ENCODE measurements around the gene CCDC170. TPM values are rescaled to one million over a fixed set of nuclear protein-coding genes. Genes with fewer than 3 reads are reported as not detected.

Gene CCDC170
- polyA plus RNA-seq, 1 donor from 2014 or later = 0.15 TPM

GRCh38 chr6:151551223-151551857 lies 57.5 kb downstream of the CCDC170 start:
- Histone ChIP-seq H3K27me3 (ENCODE audit: insufficient read depth, low read depth, low read length) (no peaks in the 10 kb centered on the region), H3K9me2 (ENCODE audit: insufficient read depth, low read length) (no peaks in the 10 kb centered on the region), H3K4me3 (ENCODE audit: low read length) (no peak overlapping the region), H3F3A (ENCODE audit: insufficient read depth, low read length, poor library complexity, severe bottlenecking) (no peaks in the 10 kb centered on the region), H3K9me3 (ENCODE audit: low read length) (peaks cover 3% of the 10 kb centered on the region), H3K36me3 (ENCODE audit: insufficient read depth, low read length) (no peaks in the 10 kb centered on the region), H3K4me2 (ENCODE audit: low read length) (no peak overlapping the region), H2AFZ (ENCODE audit: low read depth, low read length) (no peak overlapping the region), H3K9ac (ENCODE audit: low read length) (no peak overlapping the region), H4K20me1 (ENCODE audit: insufficient read depth) (no peaks in the 10 kb centered on the region), H3K79me2 (replicated peaks; ENCODE audit: insufficient read depth, low read length) (no peaks in the 10 kb centered on the region), H3K27ac (ENCODE audit: low read length) (no peak overlapping the region)
- TF ChIP-seq POLR2AphosphoS5 (IDR thresholded peaks at IDR 0.05) (no peak), RAD21 (conservative IDR thresholded peaks at IDR 0.05) (no peak)

- Histone ChIP-seq H3K4me2 (ENCODE audit: low read length) (no peak overlapping the region), H3F3A (ENCODE audit: insufficient read depth, low read length, poor library complexity, severe bottlenecking) (no peaks in the 10 kb centered on the region), H3K9ac (ENCODE audit: low read length) (no peak overlapping the region), H3K79me2 (replicated peaks; ENCODE audit: insufficient read depth, low read length) (no peaks in the 10 kb centered on the region), H3K9me2 (ENCODE audit: insufficient read depth, low read length) (no peaks in the 10 kb centered on the region), H3K27ac (ENCODE audit: low read length) (no peak overlapping the region), H3K9me3 (ENCODE audit: low read length) (peaks cover 3% of the 10 kb centered on the region), H2AFZ (ENCODE audit: low read depth, low read length) (no peak overlapping the region), H3K27me3 (ENCODE audit: insufficient read depth, low read depth, low read length) (no peaks in the 10 kb centered on the region), H3K4me3 (ENCODE audit: low read length) (no peak overlapping the region), H4K20me1 (ENCODE audit: insufficient read depth) (no peaks in the 10 kb centered on the region), H3K36me3 (ENCODE audit: insufficient read depth, low read length) (no peaks in the 10 kb centered on the region)
- TF ChIP-seq REST (IDR thresholded peaks at IDR 0.05; ENCODE audit: borderline replicate concordance) (no peak), EZH2 (IDR thresholded peaks at IDR 0.05; ENCODE audit: borderline replicate concordance, insufficient read depth, low read length, poor library complexity, severe bottlenecking) (no peak), TAF1 (IDR thresholded peaks at IDR 0.05; ENCODE audit: low read depth) (no peak), POLR2AphosphoS5 (IDR thresholded peaks at IDR 0.05) (no peak), RAD21 (conservative IDR thresholded peaks at IDR 0.05) (no peak), EP300 (conservative IDR thresholded peaks at IDR 0.05; ENCODE audit: poor library complexity, severe bottlenecking) (no peak), MXI1 (conservative IDR thresholded peaks at IDR 0.05; ENCODE audit: poor library complexity, severe bottlenecking) (no peak), SMC3 (conservative IDR thresholded peaks at IDR 0.05; ENCODE audit: poor library complexity) (no peak)
- TF ChIP-seq, protein P1, sequence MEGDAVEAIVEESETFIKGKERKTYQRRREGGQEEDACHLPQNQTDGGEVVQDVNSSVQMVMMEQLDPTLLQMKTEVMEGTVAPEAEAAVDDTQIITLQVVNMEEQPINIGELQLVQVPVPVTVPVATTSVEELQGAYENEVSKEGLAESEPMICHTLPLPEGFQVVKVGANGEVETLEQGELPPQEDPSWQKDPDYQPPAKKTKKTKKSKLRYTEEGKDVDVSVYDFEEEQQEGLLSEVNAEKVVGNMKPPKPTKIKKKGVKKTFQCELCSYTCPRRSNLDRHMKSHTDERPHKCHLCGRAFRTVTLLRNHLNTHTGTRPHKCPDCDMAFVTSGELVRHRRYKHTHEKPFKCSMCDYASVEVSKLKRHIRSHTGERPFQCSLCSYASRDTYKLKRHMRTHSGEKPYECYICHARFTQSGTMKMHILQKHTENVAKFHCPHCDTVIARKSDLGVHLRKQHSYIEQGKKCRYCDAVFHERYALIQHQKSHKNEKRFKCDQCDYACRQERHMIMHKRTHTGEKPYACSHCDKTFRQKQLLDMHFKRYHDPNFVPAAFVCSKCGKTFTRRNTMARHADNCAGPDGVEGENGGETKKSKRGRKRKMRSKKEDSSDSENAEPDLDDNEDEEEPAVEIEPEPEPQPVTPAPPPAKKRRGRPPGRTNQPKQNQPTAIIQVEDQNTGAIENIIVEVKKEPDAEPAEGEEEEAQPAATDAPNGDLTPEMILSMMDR (IDR thresholded peaks at IDR 0.05; ENCODE audit: poor library complexity, severe bottlenecking) = no peak
These were observed 59.8 kb downstream of the CCDC170 start for GRCh38 chr6:151553416-151554165.
